ENCODE measurements around the gene CTSF.

Gene CTSF

DNA sequence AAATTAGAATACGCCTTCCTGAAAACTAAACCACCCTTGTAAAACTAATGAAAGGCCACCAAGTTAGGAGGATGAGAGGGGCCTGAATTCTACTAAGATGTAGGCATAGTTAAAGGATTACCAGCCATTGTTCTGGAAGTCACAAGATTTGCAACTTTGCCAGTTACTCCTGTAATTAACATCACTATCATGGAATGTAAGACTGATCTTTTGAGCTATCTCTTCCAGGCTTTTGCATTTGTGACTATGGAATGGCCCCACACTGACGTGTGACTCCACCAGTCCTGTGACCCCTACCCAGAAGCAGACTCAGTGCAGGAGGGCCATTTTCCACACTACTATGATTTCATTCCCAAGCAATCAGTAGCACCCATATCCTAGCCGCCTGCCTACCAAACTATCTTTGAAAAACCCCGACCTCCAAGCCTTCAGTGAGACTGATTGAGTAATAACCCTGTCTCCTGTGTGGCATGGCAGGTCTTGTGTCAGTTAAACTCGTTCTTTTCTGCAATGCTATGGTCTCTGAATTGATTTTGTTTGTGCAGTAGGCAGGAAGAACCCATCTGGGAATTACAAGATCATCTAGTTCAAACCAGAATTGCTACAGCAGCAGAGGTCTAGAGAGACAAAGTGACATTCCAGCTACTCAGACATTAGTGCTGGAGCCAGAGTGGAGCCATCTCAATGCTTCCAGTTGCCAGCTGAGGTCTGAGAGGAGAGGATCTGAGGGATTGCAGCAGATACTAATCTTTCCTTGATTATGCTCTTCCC is 1.9 kb upstream of the CTSF start:
- H3K79me2 ChIP-seq (ENCODE audit: insufficient read depth, low read length), result no peaks in the 10 kb centered on the region
- H3K27me3 ChIP-seq (ENCODE audit: insufficient read depth, low read length), result 0 out of 2 replicates have a peak, but pooled peaks cover 11% of the 10 kb centered on the region
- H3K9me3 ChIP-seq (ENCODE audit: low read length), result no peaks in the 10 kb centered on the region
- H3K9ac ChIP-seq (ENCODE audit: low read length), result no peak overlapping the region
- H3K27ac ChIP-seq (ENCODE audit: low read depth, low read length, poor library complexity, severe bottlenecking), result no peak overlapping the region
- no peak overlapping the region for H2AFZ ChIP-seq (ENCODE audit: low read length)
- H3K4me3 ChIP-seq (ENCODE audit: low read depth, low read length, poor library complexity, severe bottlenecking), result no peak overlapping the region
- no peaks in the 10 kb centered on the region for H3K9me2 ChIP-seq (ENCODE audit: low read depth, low read length)
- no peaks in the 10 kb centered on the region for H4K20me1 ChIP-seq (ENCODE audit: insufficient read depth, low read length)
- H3K4me1 ChIP-seq (ENCODE audit: insufficient read depth, low read length, severe bottlenecking), result peaks cover 10% of the 10 kb centered on the region
- no peak overlapping the region for H3K4me2 ChIP-seq (ENCODE audit: low read length)
- no peak for TF ChIP-seq CTCF (IDR thresholded peaks at IDR 0.05; ENCODE audit: low read length)
- no peak for TF ChIP-seq EZH2 (IDR thresholded peaks at IDR 0.05; ENCODE audit: borderline replicate concordance, low read length)
- no peaks in the 10 kb centered on the region for H3K36me3 ChIP-seq (ENCODE audit: insufficient read depth, low read length)
- H3F3A ChIP-seq (ENCODE audit: insufficient read depth, low read length), result no peaks in the 10 kb centered on the region

- Histone ChIP-seq H3K9ac (ENCODE audit: low read length) (no peak overlapping the region), H3K4me2 (ENCODE audit: low read length) (no peak overlapping the region), H2AFZ (ENCODE audit: low read length) (no peak overlapping the region), H3K27me3 (ENCODE audit: insufficient read depth, low read length) (peaks cover 11% of the 10 kb centered on the region; the same call in 1 of the 2 replicates), H3F3A (ENCODE audit: insufficient read depth, low read length) (no peaks in the 10 kb centered on the region), H3K9me3 (ENCODE audit: low read length) (no peaks in the 10 kb centered on the region), H3K4me1 (ENCODE audit: insufficient read depth, low read length, severe bottlenecking) (peaks cover 10% of the 10 kb centered on the region), H3K36me3 (ENCODE audit: insufficient read depth, low read length) (no peaks in the 10 kb centered on the region), H4K20me1 (ENCODE audit: insufficient read depth, low read length) (no peaks in the 10 kb centered on the region), H3K27ac (ENCODE audit: low read depth, low read length, poor library complexity, severe bottlenecking) (no peak overlapping the region), H3K4me3 (ENCODE audit: low read depth, low read length, poor library complexity, severe bottlenecking) (no peak overlapping the region), H3K79me2 (ENCODE audit: insufficient read depth, low read length) (no peaks in the 10 kb centered on the region), H3K9me2 (ENCODE audit: low read depth, low read length) (no peaks in the 10 kb centered on the region)
- TF ChIP-seq CTCF (IDR thresholded peaks at IDR 0.05; ENCODE audit: low read length), result no peak
Observed at GRCh38 chr11:66569076-66569475, 670 bp upstream of the CTSF start.

- peak overlapping the region; percentile 45; the same call in 1 of the 2 replicates for H3K9ac ChIP-seq (ENCODE audit: low read length)
- H3K4me2 ChIP-seq (ENCODE audit: low read length), result peak overlapping the region; percentile 79
- no peaks in the 10 kb centered on the region for H4K20me1 ChIP-seq (ENCODE audit: insufficient read depth, low read length)
- peaks cover 11% of the 10 kb centered on the region; the same call in 1 of the 2 replicates for H3K27me3 ChIP-seq (ENCODE audit: insufficient read depth, low read length)
- H3K79me2 ChIP-seq (ENCODE audit: insufficient read depth, low read length), result no peaks in the 10 kb centered on the region
- no peaks in the 10 kb centered on the region for H3K9me3 ChIP-seq (ENCODE audit: low read length)
- TF ChIP-seq EZH2 (IDR thresholded peaks at IDR 0.05; ENCODE audit: borderline replicate concordance, low read length) (no peak), CTCF (IDR thresholded peaks at IDR 0.05; ENCODE audit: low read length) (no peak)
- H2AFZ ChIP-seq (ENCODE audit: low read length), result no peak overlapping the region
- H3K36me3 ChIP-seq (ENCODE audit: insufficient read depth, low read length), result no peaks in the 10 kb centered on the region
- peak overlapping the region; percentile 62 for H3K4me3 ChIP-seq (ENCODE audit: low read depth, low read length, poor library complexity, severe bottlenecking)
- H3K27ac ChIP-seq (ENCODE audit: low read depth, low read length, poor library complexity, severe bottlenecking), result no peak overlapping the region
- peaks cover 10% of the 10 kb centered on the region for H3K4me1 ChIP-seq (ENCODE audit: insufficient read depth, low read length, severe bottlenecking)
- no peaks in the 10 kb centered on the region for H3K9me2 ChIP-seq (ENCODE audit: low read depth, low read length)
- H3F3A ChIP-seq (ENCODE audit: insufficient read depth, low read length), result no peaks in the 10 kb centered on the region
Observed at GRCh38 chr11:66567787-66568123, 651 bp downstream of the CTSF start.
